MV-4-11 (cell line): ENCODE measurements around the gene MYOCOS.
"Not testable (repeated sequence)": the region's sequence is repeated elsewhere in the genome, so short reads cannot be mapped to it uniquely, and the experiment has no call there.

ENCODE experiments used
- DNase-seq: peaks from one replicate; lab custom pipeline; 2025; lab: John Stamatoyannopoulos, UW

Gene MYOCOS

GRCh38 chr1:171622152-171622462, at the start of gene MYOCOS:
MYOCOS (plus strand) TSS chr1:171622243; CDS start chr1:171623884, 1,641 bp downstream.
- DNase-seq, result no peak

GRCh38 chr1:171576144-171576543, 45.9 kb upstream of the MYOCOS start:
- no peak for DNase-seq

DNA sequence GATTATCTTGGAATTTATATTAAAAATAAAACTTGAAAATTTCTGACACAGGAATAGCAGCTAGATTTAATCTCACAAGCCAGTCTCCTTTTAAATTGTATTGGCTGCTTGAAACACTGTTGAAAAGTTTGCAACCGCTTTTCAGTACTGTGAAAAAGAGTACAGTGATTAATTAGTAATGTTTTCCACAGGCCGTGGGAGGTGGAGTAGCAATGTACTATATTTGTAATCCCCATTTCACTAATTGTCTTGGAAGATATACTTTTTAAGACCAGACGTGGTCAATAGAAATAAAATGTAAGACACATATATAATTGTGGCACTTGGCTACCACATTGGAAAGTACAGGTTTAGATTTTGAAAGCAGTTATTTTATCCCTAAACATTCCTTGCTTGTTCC, 40.8 kb upstream of the MYOCOS start:
- no peak for DNase-seq

GRCh38 chr1:171581766-171582165, 40.3 kb upstream of the MYOCOS start:
- DNase-seq, result no peak

GRCh38 chr1:171582589-171582988, 39.5 kb upstream of the MYOCOS start:
- no peak for DNase-seq

- no peak for DNase-seq
These were observed 38.3 kb upstream of the MYOCOS start for GRCh38 chr1:171583591-171584201.

DNA sequence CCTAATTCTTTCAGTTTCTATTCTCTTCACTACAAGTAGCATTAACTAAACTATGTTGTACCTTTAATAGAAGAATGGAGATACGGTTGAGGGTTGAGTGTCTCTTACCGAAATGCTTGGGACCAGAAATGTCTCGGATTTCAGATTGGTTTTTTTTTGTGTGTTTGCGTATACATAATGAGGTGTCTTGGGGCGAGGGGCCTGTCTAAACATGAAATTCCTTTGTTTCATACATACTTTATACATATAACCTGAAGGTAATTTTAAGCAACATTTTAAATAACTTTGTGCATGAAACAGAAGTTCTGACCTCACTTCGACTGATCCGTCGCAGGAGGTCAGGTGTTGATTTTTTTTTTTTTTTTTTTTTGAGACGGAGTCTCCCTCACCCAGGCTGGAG, 36.3 kb upstream of the MYOCOS start:
- no peak for DNase-seq

DNA sequence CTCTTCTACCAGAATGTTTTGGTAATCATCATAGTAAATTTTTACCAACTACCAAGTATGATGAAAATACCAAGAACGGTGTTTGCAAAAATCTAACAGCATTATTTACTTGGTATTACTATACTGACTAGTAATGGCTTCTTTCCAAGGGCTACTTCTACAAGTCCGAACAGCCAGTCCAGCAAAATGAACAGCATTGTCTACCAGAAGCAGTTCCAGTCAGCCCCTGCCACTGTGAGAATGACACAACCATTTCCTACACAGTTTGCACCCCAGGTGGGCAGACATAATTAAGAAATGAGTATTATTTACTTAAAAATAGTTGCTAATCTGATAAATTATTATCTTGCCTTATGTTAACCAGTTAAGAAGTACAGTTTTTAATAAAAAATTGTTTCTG, 33.8 kb upstream of the MYOCOS start:
- no peak for DNase-seq

GRCh38 chr1:171590022-171590421, 32.0 kb upstream of the MYOCOS start:
- no peak for DNase-seq

- no peak for DNase-seq
These were observed 26.7 kb upstream of the MYOCOS start for GRCh38 chr1:171595324-171595723.

DNA sequence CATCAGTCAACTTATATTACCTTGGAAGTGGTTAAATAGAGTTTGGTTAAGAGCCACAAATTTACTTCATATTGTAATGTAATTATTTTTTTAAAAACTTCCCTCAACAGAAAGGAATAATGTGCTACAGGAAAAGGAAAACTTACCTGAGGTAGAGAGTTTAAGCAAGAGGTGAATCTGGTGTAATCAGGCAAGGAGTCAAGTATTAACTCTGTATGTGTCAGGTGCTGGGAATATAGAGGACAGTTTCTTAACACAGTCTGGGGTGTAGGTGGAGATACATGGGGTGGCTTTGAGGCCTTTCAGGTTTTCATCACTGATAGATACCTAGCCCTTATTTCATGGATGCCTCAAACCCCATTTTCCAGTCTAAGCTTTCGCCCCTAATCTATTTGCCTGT, 25.9 kb upstream of the MYOCOS start:
- DNase-seq, result no peak

GRCh38 chr1:171596705-171597104, 25.3 kb upstream of the MYOCOS start:
- DNase-seq, result no peak

GRCh38 chr1:171597203-171597602, 24.8 kb upstream of the MYOCOS start:
- peak; percentile 25 for DNase-seq

GRCh38 chr1:171600310-171600709, 21.7 kb upstream of the MYOCOS start:
- not testable (repeated sequence) for DNase-seq

- no peak for DNase-seq
These were observed 21.2 kb upstream of the MYOCOS start for GRCh38 chr1:171600862-171601261.

- not testable (repeated sequence) for DNase-seq
These were observed 19.0 kb upstream of the MYOCOS start for GRCh38 chr1:171603042-171603441.

DNA sequence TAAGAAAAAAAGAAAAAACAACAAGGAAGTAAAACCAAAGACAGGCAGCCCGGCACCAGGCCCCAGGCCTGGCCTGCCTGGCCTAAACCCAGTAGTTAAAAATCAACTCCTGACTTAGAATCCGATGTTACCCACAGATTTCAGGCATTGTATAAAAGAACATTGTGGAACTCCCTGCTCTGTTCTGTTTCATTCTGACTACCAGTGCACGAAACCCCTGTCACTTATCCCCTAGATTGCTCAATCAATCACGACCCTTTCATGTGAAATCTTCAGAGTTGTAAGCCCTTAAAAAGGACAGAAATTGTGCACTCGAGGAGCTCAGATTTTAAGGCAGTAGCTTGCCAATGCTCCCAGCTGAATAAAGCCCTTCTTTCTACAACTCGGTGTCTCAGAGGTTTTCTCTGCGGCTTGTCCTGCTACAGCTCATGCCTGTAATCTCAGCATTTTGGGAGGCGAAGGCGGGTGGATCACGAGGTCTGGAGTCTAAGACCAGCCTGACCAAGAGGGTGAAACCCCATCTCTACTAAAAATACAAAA, 15.6 kb upstream of the MYOCOS start:
- peak; percentile 39 for DNase-seq

- DNase-seq, result peak; percentile 85
These were observed 11.7 kb upstream of the MYOCOS start for GRCh38 chr1:171610385-171610784.

DNA sequence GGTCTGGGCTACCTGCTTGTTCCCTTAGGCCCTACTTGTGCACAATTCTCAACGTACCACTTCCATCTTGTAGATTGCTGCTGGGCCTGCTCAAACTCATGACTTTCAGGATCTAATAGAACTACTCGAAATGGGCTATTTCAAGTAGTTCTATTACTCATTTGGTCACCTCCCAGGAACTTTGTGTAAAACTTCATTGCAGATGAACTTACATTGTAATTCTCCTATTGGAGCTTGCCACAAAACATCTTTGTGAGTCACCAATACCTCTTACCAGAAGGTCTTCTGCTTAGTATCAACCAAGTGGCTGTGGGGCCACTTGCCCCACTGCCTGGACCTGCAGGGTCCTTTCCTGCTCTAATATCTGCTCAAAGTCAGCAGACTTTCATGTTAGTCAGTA, 10.7 kb upstream of the MYOCOS start:
- DNase-seq, result no peak

DNA sequence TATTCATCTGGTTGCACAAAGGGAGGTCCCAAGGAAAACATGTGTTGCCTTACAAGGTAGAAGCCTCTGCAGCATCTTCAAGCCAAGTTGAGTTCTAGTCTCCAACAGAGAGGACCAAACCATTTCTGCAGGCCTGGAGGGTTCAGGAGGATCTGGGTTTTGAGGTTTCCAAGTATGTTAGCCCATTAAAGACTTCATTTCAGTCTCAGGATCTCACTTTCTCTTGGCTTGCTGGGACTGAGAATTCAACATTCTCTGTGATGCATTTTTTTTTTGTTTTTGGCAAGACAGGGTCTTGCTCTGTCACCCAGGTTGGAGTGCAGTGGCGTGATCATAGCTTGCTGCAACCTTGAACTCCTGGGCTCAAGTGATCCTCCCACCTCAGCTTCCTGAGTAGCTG, 8.8 kb upstream of the MYOCOS start:
- no peak for DNase-seq

GRCh38 chr1:171615122-171615906, 6.7 kb upstream of the MYOCOS start:
- DNase-seq, result not testable (repeated sequence)

- no peak for DNase-seq
These were observed 5.5 kb upstream of the MYOCOS start for GRCh38 chr1:171616586-171616985.

DNA sequence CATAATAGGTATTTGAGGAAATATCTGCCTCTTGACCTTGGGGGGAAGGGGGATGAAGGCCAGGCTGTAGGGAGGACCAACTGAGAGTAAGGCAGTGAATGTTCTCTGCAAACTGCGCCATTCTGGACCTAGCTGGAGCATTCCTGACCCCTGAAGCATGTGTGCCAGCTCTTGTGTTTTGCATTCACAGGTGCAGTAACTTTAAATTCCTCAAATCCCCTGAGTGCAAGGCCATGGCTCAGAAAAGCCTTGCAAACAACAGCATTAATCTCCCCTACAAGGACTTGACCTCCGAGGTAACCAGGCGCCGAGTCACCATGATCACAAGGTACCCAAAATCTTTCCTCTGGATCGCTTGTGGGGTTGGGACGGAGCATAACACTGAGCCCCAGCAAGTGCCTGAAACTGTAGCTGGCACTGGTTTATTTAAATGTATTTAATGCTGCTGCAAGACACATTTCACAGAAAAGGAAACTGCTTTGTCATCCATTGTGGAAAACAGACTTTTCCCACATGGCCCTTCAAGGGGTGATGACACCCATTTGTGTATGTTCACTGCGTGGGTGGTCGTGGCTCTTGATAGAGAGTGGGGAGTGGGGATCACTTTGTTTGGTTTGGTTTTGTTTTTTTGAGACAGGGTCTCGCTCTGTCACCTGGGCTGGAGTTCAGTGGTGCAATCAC, 1.7 kb downstream of the MYOCOS start:
- no peak for DNase-seq
